ENCODE measurements around the gene CCDC24. TPM values are rescaled to one million over a fixed set of nuclear protein-coding genes. Genes with fewer than 3 reads are reported as not detected.

Gene CCDC24
- total and polyA plus RNA-seq, 3 donors from 2014 or later = 28.8 to 64.9 (median 31.3) TPM

DNA sequence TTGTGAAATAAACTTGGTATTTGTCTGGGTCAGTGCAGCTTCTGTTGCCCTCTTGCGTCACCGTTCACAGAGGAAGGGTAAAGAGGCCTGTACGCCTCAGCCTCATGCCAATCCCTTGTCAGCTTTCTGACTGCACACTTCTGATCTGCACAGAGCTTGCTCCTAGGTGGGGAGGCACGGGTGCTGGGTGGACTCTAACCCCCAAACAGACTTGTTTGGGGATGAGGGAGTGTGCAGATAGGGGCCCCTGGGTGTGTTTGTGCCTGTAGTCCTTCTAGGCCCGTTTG, 13.2 kb upstream of the CCDC24 start:
- H3K4me1 ChIP-seq = peaks cover 32% of the 10 kb centered on the region
- TF ChIP-seq, protein P1, sequence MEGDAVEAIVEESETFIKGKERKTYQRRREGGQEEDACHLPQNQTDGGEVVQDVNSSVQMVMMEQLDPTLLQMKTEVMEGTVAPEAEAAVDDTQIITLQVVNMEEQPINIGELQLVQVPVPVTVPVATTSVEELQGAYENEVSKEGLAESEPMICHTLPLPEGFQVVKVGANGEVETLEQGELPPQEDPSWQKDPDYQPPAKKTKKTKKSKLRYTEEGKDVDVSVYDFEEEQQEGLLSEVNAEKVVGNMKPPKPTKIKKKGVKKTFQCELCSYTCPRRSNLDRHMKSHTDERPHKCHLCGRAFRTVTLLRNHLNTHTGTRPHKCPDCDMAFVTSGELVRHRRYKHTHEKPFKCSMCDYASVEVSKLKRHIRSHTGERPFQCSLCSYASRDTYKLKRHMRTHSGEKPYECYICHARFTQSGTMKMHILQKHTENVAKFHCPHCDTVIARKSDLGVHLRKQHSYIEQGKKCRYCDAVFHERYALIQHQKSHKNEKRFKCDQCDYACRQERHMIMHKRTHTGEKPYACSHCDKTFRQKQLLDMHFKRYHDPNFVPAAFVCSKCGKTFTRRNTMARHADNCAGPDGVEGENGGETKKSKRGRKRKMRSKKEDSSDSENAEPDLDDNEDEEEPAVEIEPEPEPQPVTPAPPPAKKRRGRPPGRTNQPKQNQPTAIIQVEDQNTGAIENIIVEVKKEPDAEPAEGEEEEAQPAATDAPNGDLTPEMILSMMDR (IDR thresholded peaks at IDR 0.05) = no peak
- no peak for TF ChIP-seq POLR2A (IDR thresholded peaks at IDR 0.05)
- no peak overlapping the region for H3K4me3 ChIP-seq
- H3K9me3 ChIP-seq = no peaks in the 10 kb centered on the region
- no peaks in the 10 kb centered on the region for H3K36me3 ChIP-seq (ENCODE audit: low read depth, missing control alignments)
- no peaks in the 10 kb centered on the region for H3K27me3 ChIP-seq
- no peak overlapping the region for H3K27ac ChIP-seq
- DNase-seq = no peak
- intact Hi-C loops (cut with DNase I; ENCODE audit: low total_unique reads) = no loop called here
- WGBS, 2 donors = 63 to 86% methylated on average over 2 to 5 of the region's 5 CpGs

DNA sequence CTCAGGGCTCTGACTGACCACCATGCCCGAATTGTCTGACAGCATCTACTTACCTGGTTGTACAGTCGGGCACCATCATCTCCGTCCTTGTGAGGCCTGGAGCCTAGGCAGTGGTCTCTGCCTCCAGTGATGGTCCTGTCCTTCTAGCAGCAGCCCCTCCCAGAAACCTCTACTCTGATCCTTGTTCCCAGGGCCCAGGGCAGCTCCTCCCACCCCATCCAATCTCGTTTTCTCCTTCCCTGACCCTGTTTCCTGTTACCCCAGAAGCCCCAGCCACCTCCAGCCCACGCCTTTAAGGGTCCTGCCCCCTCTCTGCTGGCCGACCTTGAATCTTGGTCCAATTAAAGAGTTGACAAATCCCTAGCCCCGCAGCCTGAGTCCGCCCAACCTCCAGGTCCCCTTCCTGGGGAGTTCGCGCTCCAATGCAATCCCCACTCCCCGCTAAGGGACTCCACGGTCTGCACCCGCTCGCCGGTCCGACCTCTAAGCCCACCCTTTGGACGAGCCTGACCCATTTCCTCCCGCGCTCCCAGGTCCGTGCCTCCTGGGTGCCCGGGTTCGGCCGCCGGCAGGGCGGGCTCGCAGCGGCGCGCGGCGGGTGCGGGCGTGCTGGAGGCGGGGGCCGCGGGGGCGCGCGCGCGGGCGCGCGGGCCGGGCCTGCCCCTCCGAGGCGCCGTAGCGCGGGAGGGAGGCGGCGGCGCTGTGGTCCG, 12.7 kb upstream of the CCDC24 start, which contains the start of gene B4GALT2:
B4GALT2 (plus strand) TSS at position 660 of the 710 bp plus-strand sequence. CDS start 1,951 bp downstream, outside the sequence.
- intact Hi-C loops (cut with DNase I; ENCODE audit: low total_unique reads) = no loop called here
- 8 to 14% methylated on average over 10 to 24 of the region's 54 CpGs for WGBS, 2 donors
- H3K9me3 ChIP-seq = no peaks in the 10 kb centered on the region
- peak; percentile 47 for DNase-seq
- peaks cover 32% of the 10 kb centered on the region for H3K4me1 ChIP-seq
- H3K36me3 ChIP-seq (ENCODE audit: low read depth, missing control alignments) = no peaks in the 10 kb centered on the region
- peak within 1 kb of the TSS; percentile 58 to 67 for H3K4me3 ChIP-seq
- H3K27ac ChIP-seq = peak within 1 kb of the TSS; percentile 55 to 56
- TF ChIP-seq, protein P1 (IDR thresholded peaks at IDR 0.05) = no peak
- no peak for TF ChIP-seq POLR2A (IDR thresholded peaks at IDR 0.05)
- no peaks in the 10 kb centered on the region for H3K27me3 ChIP-seq

DNA sequence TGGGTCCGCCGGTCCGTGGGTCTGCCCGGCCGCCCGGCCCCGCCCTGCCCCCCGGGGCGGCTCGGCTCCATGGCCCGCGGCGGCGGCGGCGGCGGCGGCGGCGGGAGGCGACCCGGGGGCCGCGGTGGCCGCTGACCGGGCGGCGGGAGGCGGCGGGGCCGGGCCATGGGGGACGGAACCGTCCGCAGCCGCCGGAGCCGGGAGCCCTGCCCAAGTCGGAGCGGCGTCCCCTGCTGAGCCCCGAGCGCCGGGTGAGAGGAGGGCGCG, 12.2 kb upstream of the CCDC24 start:
- Histone ChIP-seq H3K36me3 (ENCODE audit: low read depth, missing control alignments) (no peaks in the 10 kb centered on the region), H3K4me1 (peaks cover 30% of the 10 kb centered on the region), H3K27me3 (no peaks in the 10 kb centered on the region), H3K27ac (peak overlapping the region in 1 of 2 donors; percentile 56), H3K9me3 (no peaks in the 10 kb centered on the region), H3K4me3 (peak overlapping the region; percentile 58 to 67)
- DNase-seq = no peak
- intact Hi-C loops (cut with DNase I; ENCODE audit: low total_unique reads) = no loop called here
- TF ChIP-seq, protein P1 (IDR thresholded peaks at IDR 0.05) = no peak
- no peak for TF ChIP-seq POLR2A (IDR thresholded peaks at IDR 0.05)
- 0% methylated on average over 4 of the region's 45 CpGs; no CpG with 5 or more reads in 1 of the 2 donors for WGBS, 2 donors

DNA sequence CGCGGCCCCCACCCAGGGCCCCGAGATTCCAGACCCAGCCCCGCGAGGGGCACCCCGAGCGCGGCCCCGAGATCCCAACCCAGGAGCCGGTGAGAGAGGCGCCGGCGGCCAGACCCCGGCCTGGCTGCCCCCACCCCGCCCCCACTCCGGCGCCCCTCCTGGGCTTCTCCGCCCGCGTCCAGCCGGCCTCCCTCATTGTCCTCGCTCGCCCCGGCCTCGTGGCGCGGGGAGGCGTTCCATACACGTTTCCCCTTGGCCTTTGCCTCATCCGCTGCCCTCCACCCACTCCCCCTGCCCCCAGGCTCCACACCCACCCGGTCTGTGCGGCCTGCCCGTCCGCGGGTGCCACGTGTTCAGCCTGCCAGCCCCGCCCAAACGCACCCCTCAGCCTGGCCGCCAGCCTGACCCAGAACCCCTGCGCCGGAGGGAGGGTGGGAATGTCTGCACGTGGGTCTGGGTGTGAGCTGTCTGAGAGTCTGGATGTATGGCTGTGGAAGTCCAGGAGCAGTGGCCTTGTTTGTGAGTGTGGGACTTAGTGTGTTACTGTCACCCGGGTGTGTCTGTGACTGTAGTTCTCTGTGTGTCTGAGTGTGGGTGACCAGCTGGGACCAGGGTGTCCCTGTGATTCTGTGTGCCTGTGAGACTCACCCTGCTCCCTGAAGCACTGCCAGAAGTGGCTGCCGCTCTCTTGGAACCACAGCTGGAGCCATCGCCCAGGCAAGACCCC, 11.7 kb upstream of the CCDC24 start:
- intact Hi-C loops (cut with DNase I; ENCODE audit: low total_unique reads) = no loop called here
- no peaks in the 10 kb centered on the region for H3K9me3 ChIP-seq
- H3K27ac ChIP-seq = peak overlapping the region; percentile 55 to 56
- no peaks in the 10 kb centered on the region for H3K27me3 ChIP-seq
- no peak for TF ChIP-seq POLR2A (IDR thresholded peaks at IDR 0.05)
- H3K36me3 ChIP-seq (ENCODE audit: low read depth, missing control alignments) = no peaks in the 10 kb centered on the region
- DNase-seq = peak; percentile 50
- H3K4me1 ChIP-seq = peaks cover 27% of the 10 kb centered on the region
- H3K4me3 ChIP-seq = peak overlapping the region; percentile 58 to 67
- 3% methylated on average over 35 of the region's 45 CpGs; no CpG with 5 or more reads in 1 of the 2 donors for WGBS, 2 donors

DNA sequence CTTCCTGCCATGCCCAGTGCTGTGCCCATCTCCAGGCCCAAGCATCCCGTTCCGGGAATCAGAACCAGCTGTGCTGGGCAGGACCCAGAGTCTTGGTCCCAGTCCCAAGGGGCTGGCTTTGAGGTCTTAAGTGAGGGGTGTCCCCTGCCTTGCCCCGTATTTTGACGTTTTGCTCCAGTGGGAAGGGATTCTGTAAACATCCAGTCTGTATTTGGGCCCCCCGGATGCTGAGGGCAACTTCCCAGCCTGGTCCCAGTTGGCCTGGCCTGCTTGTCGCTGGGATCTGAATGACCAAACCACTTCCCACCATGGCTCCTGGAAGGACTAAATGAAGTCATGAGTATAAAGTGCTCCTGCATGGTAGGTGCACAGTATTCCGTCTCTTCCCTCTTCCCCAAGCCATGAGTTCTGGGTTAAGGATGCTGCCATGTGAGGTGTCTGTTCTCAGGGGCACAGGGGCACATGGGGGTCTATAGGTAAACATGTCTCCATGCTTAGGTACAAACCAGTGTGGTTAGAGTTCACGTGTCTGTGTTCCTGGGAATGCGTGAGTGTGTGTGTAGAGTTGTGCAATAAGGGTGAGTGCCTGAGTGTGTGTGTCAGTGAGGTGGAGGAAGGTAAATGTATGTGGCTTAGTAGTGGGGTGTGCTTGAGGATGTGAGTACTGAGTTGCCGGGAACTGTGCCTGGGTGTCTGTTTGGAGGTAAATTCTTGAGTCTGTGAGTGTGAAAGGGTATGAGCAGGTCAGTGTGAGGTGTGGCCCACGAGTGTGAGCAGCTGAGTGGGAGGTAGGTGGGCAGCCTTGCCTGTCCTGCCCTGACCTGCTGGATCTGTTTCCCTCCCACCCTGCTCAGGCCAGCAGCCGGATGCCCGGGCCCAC, 10.9 kb upstream of the CCDC24 start:
- 55 to 61% methylated on average over 11 to 13 of the region's 13 CpGs for WGBS, 2 donors
- TF ChIP-seq, protein P1 (IDR thresholded peaks at IDR 0.05) = no peak
- no peak for TF ChIP-seq POLR2A (IDR thresholded peaks at IDR 0.05)
- Histone ChIP-seq H3K4me3 (peak overlapping the region in 1 of 2 donors; percentile 67), H3K9me3 (no peaks in the 10 kb centered on the region), H3K36me3 (ENCODE audit: low read depth, missing control alignments) (no peaks in the 10 kb centered on the region), H3K27ac (no peak overlapping the region), H3K27me3 (no peaks in the 10 kb centered on the region), H3K4me1 (peaks cover 27% of the 10 kb centered on the region)
- intact Hi-C loops (cut with DNase I; ENCODE audit: low total_unique reads) = no loop called here
- DNase-seq = no peak
